ENCODE measurements around the gene SEL1L3.

Gene SEL1L3

DNA sequence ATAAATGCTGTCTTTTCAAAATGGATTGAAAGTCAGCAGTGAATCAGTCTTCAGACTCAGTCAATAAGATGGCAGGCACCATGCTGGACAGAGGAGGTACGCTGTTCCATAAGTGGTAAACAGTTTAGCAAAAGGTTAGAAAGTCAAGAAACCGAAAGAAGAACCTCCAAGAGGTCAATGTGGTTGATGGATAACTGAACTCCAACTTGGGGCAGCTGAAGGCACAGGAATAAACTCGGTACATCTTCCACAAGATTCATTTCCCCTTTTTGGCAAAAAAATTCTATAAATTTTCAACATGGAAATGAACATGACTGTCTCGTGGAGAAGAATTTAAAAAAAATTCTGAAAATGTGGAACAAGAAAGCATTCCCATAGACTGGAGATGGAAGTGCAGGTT, 18.4 kb upstream of the SEL1L3 start:
- peak; percentile 68 for FAIRE-seq
- TF ChIP-seq SPI1 (IDR thresholded peaks at IDR 0.05; ENCODE audit: low read depth, low read length) (peak; percentile 62), POLR2A (IDR thresholded peaks at IDR 0.05; ENCODE audit: low read depth, low read length) (no peak)
- no peak for DNase-seq (ENCODE audit: insufficient read length, low spot score)

DNA sequence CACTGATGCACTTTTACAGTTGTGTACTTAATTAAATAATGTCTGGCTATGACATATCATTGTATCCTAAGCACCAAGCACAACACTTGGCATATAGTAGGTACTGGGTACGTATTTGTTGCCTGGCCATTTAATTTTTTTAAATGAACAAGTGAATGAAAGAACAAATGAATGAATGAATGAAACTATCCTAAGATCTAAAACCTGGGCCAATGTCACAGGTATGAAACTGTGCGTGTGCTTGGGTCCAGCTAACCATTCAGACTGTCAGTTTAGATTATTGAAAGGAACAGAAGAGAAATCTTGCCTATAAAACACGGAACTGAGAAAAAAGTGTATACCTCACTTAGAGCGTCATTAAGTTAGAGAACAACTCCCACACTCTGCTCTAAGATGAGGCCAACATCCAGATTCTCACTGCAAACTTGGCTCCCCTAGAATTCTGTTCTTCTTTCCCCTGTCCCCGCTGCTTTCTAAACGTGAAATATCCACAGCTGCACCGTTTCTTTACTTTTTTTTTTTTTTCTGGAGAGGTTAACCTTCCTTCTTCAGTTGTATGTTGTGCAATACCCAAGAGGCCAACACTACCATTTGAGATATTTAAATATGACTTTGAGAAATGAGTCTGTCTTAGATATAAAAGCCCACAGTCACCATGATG, 17.3 kb upstream of the SEL1L3 start:
- FAIRE-seq, result peak; percentile 84
- DNase-seq (ENCODE audit: insufficient read length, low spot score), result no peak
- TF ChIP-seq SPI1 (IDR thresholded peaks at IDR 0.05; ENCODE audit: low read depth, low read length), result peak; percentile 97
- TF ChIP-seq POLR2AphosphoS5 (IDR thresholded peaks at IDR 0.05; ENCODE audit: low read depth, low read length), result peak; percentile 40; the same call in 1 of the 2 replicates
- TF ChIP-seq POLR2A (IDR thresholded peaks at IDR 0.05; ENCODE audit: low read depth, low read length), result peak; percentile 43; the same call in 1 of the 2 replicates
- no peak for TF ChIP-seq POU2F2 (IDR thresholded peaks at IDR 0.05; ENCODE audit: low read depth, low read length)
- peak; percentile 27; the same call in 1 of the 2 replicates for TF ChIP-seq TAF1 (IDR thresholded peaks at IDR 0.05; ENCODE audit: low read depth, low read length)

DNA sequence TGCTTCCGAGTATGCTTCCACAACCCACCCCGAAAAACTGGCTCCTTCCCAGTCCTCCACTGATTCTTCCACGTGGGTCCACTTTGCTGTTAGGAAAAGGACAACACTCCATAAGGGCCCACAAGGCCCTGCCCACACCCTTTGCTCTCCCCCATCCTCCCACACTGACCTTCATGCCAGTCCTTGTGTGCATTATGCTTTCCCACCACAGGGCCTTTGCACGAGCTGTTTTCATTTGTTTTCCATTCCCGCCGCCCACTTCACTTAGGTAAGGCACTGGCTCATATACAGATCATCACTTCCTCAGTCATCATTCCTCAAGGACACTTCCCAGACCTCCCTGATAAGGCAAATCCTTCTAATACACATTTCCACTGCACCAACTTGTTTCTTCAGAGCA, 16.8 kb upstream of the SEL1L3 start:
- FAIRE-seq, result no peak
- no peak for TF ChIP-seq PAX5 (IDR thresholded peaks at IDR 0.05; ENCODE audit: insufficient read depth, low read length, severe bottlenecking)
- TF ChIP-seq POU2F2 (IDR thresholded peaks at IDR 0.05; ENCODE audit: low read depth, low read length), result no peak
- no peak for TF ChIP-seq POLR2A (IDR thresholded peaks at IDR 0.05; ENCODE audit: low read depth, low read length)
- TF ChIP-seq POLR2AphosphoS5 (IDR thresholded peaks at IDR 0.05; ENCODE audit: low read depth, low read length), result no peak
- TF ChIP-seq SPI1 (IDR thresholded peaks at IDR 0.05; ENCODE audit: low read depth, low read length), result no peak
- no peak for TF ChIP-seq TAF1 (IDR thresholded peaks at IDR 0.05; ENCODE audit: low read depth, low read length)
- no peak for DNase-seq (ENCODE audit: insufficient read length, low spot score)

DNA sequence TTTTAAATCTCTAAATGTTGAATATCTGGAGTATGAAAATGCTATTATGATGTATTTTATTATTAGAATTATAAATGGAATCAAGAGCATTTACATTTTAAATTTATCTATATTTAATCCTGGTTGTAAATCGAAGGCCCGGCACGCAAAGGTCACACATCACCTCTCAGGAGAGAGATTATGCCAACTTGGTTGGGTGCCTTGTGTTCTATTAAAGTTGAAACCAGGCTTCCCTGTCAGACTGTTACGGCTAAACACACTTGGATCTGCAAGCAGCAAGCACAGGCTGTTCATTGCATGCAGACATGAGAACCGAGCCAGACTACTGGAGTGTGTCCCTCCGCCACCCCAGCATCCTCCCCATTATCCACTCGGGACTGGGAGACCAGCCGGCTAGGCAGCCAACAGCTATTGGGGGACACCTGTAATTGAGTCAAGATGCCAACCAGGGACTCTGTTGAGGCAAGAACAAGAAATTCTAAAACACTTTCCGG, 16.4 kb upstream of the SEL1L3 start:
- FAIRE-seq (no peak), DNase-seq (ENCODE audit: insufficient read length, low spot score) (no peak)
- TF ChIP-seq POU2F2 (IDR thresholded peaks at IDR 0.05; ENCODE audit: low read depth, low read length), result no peak
- TF ChIP-seq SPI1 (IDR thresholded peaks at IDR 0.05; ENCODE audit: low read depth, low read length), result no peak

DNA sequence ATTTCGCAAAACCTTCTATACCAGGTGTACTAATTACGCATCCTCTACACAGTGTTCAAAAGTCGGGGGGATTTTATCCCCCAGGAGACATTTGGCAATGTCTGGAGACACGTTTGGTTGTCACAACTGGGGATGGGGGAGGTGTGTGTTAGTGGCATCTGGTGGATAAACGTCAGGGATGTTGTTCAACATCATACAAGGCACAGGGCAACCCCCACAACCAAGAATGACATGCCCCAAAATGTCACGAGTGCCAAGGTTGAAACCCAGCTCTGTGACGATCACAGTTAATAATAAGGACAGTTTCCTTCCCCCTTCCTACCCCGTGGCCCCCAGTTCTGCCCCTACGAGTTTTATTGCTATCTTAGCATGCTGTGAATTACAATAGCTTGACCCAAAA, 15.9 kb upstream of the SEL1L3 start:
- TF ChIP-seq TAF1 (IDR thresholded peaks at IDR 0.05; ENCODE audit: low read depth, low read length) (0 out of 2 replicates have a peak, but pooled peaks have one; percentile 10), POLR2A (IDR thresholded peaks at IDR 0.05; ENCODE audit: low read depth, low read length) (no peak)
- DNase-seq (ENCODE audit: insufficient read length, low spot score) (no peak), FAIRE-seq (peak; percentile 94)

DNA sequence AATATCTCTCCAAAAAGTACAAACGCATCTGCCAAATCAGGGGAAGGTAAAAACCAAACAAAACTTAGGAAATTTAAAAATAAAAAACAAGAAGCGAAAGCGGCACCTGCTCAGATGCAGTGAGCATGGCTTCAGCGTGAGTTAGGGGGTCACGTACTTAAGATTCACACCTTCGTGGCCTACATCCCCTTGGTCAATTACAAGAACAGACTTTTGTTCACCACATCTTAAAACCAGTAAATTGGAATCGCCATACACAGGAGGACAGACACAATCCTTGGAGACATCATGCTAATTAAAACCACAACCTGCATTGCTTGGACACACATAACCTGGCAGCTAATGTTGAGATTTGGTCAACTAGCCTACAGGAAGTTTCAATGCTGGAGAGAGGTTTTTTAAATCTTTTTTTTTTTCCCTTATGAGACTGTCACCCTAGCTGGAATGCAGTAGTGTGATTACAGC, 12.5 kb upstream of the SEL1L3 start:
- DNase-seq (ENCODE audit: insufficient read length, low spot score) (no peak), FAIRE-seq (peak; percentile 96)
- TF ChIP-seq SPI1 (IDR thresholded peaks at IDR 0.05; ENCODE audit: low read depth, low read length) (peak; percentile 88), POLR2AphosphoS5 (IDR thresholded peaks at IDR 0.05; ENCODE audit: low read depth, low read length) (no peak)

DNA sequence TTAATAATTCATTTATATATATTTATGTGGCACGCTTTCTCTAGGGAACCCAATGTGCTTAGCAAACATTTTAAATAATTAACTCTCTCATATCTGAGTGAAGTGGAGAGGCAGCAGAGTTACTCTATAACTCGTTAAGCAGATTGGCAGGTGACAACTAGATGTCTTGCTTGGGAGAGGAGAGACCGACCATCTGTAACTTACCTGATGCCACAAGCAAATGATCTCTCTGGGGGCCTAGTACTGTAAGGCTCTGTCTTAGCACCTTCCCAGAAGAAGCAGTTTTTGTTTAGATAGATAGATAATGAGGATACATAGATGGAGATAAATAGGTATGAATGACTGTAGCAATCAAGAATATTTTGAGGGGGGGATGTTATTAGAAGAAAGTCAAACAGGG, 11.9 kb upstream of the SEL1L3 start:
- no peak for TF ChIP-seq POLR2AphosphoS5 (IDR thresholded peaks at IDR 0.05; ENCODE audit: low read depth, low read length)
- no peak for TF ChIP-seq SPI1 (IDR thresholded peaks at IDR 0.05; ENCODE audit: low read depth, low read length)
- TF ChIP-seq TAF1 (IDR thresholded peaks at IDR 0.05; ENCODE audit: low read depth, low read length), result no peak
- no peak for TF ChIP-seq PAX5 (IDR thresholded peaks at IDR 0.05; ENCODE audit: insufficient read depth, low read length, severe bottlenecking)
- no peak for TF ChIP-seq POU2F2 (IDR thresholded peaks at IDR 0.05; ENCODE audit: low read depth, low read length)
- TF ChIP-seq POLR2A (IDR thresholded peaks at IDR 0.05; ENCODE audit: low read depth, low read length), result no peak
- DNase-seq (ENCODE audit: insufficient read length, low spot score), result no peak
- FAIRE-seq, result no peak

DNA sequence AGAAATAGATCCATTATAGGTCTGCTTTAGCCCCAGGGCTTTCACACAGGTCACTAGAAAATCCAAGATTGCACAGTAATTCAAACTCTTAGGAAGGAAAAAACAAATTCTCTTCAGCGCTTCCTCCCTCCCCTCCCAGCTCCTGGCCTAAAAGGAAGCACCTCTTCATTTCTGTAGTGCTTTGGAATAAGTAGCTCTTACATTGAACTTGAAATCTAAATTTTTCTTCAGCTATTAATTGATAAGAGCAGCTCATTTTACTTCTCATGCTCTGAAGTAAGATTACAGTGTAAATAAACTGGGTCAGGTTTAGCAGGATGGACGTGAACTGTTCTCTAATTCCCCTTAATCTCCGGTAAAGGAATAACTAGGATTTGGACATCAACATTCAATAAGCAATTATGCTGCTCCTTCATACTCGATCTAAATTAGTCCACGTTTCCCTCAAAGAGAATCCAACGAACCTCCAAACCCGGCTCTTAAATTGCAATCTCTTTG, 10.9 kb upstream of the SEL1L3 start:
- peak; percentile 35 for FAIRE-seq
- TF ChIP-seq POLR2A (IDR thresholded peaks at IDR 0.05; ENCODE audit: low read depth, low read length) (no peak), POU2F2 (IDR thresholded peaks at IDR 0.05; ENCODE audit: low read depth, low read length) (no peak), PAX5 (IDR thresholded peaks at IDR 0.05; ENCODE audit: insufficient read depth, low read length, severe bottlenecking) (no peak)
- DNase-seq (ENCODE audit: insufficient read length, low spot score), result no peak

DNA sequence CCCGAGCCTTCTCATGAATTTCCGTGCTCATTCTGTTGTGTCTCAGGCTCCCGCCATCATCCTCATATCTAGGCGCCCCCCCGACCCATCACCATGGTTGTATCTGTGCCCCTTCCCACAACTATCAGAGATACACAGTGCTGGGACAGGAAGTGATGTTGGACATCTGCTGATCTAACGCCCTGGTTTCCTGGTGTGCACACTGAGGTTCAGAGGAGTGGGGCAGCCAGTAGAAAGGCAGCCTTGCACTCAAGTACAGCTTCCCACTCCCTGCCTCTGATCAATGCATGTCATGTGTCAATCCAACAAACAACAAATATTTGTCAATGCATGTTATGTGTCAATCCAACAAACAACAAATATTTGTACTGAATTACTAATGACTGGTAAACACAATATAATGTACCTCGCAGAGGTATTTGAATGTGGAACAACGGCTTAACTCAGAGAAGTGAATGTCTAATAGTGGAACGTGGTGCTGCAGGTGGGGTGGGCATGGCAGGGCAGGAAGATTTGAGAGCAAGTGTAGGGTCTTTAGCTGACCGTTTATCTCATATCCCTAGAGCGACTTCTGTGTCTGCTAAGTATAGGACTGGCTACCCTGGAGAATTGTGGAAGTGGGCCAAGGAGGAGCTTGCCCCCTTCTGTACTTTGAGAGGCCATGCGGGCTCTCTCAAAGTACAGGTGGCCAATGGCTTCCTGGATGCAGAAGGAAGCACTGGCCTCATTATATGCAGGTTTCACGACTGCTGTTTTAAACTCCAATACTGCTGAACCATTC, 10.3 kb upstream of the SEL1L3 start:
- FAIRE-seq, result peak; percentile 82
- DNase-seq (ENCODE audit: insufficient read length, low spot score), result no peak
- TF ChIP-seq SPI1 (IDR thresholded peaks at IDR 0.05; ENCODE audit: low read depth, low read length) (0 out of 2 replicates have a peak, but pooled peaks have one; percentile 11), POLR2A (IDR thresholded peaks at IDR 0.05; ENCODE audit: low read depth, low read length) (no peak)

DNA sequence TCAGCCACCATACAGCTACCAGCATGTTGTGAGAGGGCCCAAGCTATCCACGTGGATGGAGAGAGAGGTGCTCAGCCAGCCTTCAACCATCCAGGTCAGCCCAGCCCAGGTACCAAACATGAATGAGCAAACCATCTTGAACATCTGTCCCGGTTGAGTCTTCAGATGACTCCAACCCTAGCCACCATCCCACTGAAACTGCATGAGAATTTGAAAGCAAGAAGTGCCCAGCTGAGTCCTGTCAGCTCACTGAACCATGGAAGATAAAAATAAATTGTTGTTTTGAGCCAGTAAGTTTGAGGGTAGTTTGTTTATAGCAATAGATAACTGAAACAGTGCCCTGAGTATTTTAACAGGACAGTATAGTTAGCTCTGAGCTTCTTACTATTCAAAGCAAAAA, 7.3 kb upstream of the SEL1L3 start:
- TF ChIP-seq SPI1 (IDR thresholded peaks at IDR 0.05; ENCODE audit: low read depth, low read length) (no peak), POU2F2 (IDR thresholded peaks at IDR 0.05; ENCODE audit: low read depth, low read length) (0 out of 2 replicates have a peak, but pooled peaks have one; percentile 16), POLR2A (IDR thresholded peaks at IDR 0.05; ENCODE audit: low read depth, low read length) (no peak), PAX5 (IDR thresholded peaks at IDR 0.05; ENCODE audit: insufficient read depth, low read length, severe bottlenecking) (peak; percentile 62), POLR2AphosphoS5 (IDR thresholded peaks at IDR 0.05; ENCODE audit: low read depth, low read length) (no peak)
- FAIRE-seq, result peak; percentile 89
- no peak for DNase-seq (ENCODE audit: insufficient read length, low spot score)

All from GM12891 (cell line).